Measurements from ENCODE around the gene LGALS4.
"Not testable (repeated sequence)": the region's sequence is repeated elsewhere in the genome, so short reads cannot be mapped to it uniquely, and the experiment has no call there.

DNA sequence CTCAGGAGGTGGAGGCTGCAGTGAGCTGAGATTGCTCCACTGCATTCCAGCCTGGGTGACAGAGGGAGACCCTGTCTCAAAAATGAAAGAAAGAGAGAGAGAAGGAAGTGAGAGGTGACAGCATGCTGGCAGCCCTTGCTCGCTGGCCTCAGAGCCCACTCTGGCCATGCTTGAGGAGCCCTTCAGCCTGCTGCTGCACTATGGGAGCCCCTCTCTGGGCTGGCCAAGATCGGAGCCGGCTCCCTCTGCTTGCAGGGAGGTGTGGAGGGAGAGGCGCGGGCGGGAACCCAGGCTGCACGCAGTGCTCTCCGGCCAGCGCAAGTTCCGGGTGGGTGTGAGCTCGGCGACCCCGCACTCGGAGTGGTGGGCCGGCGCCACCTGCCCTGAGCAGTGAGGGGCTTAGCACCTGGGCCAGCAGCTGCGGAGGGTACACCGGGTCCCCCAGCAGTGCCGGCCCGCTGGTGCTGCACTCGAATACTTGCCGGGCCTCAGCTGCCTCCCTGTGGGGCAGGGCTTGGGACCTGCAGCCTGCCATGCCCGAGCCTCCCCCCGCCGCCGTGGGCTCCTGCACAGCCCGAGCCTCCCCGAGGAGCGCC lies 8.6 kb upstream of the LGALS4 start:
- TF ChIP-seq CTCF (conservative IDR thresholded peaks at IDR 0.05); EZH2 (IDR thresholded peaks at IDR 0.05; ENCODE audit: low read depth): not testable (repeated sequence)

Measured in PC-9 (cell line).